Measurements from ENCODE around the gene GAS6.

DNA sequence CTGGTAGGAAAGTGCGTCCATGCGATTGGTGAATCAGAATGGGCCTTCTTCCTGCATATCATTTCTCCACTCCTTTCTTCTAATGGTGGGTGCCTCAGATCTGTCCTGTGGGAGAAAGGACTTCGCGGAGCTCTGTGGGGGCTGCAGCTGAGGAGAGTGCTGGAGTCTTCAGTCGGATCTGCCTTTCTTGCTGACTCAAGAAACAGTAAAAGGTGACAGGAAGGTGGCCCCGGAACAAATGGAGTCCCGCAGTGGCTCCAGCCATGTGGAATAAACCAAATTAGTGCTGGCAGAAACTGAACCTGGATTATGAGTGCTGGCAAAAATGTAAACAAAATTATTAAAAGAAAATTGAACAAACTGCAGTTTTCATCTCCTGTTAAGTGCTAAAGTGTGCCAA lies 15.1 kb upstream of the GAS6 start:
- TF ChIP-seq POLR2A (IDR thresholded peaks at IDR 0.05), result no peak
- TF ChIP-seq, protein P1, sequence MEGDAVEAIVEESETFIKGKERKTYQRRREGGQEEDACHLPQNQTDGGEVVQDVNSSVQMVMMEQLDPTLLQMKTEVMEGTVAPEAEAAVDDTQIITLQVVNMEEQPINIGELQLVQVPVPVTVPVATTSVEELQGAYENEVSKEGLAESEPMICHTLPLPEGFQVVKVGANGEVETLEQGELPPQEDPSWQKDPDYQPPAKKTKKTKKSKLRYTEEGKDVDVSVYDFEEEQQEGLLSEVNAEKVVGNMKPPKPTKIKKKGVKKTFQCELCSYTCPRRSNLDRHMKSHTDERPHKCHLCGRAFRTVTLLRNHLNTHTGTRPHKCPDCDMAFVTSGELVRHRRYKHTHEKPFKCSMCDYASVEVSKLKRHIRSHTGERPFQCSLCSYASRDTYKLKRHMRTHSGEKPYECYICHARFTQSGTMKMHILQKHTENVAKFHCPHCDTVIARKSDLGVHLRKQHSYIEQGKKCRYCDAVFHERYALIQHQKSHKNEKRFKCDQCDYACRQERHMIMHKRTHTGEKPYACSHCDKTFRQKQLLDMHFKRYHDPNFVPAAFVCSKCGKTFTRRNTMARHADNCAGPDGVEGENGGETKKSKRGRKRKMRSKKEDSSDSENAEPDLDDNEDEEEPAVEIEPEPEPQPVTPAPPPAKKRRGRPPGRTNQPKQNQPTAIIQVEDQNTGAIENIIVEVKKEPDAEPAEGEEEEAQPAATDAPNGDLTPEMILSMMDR (IDR thresholded peaks at IDR 0.05), result no peak
